Measurements from ENCODE around the gene VASH2. TPM values are rescaled to one million over a fixed set of nuclear protein-coding genes. Genes with fewer than 3 reads are reported as not detected.

The VASH2 gene
- total and polyA plus RNA-seq, 2 of the 8 experiments (the other 6 are each of a cell fraction or from before 2014, with no cell fraction given): 44.0 to 187 TPM

DNA sequence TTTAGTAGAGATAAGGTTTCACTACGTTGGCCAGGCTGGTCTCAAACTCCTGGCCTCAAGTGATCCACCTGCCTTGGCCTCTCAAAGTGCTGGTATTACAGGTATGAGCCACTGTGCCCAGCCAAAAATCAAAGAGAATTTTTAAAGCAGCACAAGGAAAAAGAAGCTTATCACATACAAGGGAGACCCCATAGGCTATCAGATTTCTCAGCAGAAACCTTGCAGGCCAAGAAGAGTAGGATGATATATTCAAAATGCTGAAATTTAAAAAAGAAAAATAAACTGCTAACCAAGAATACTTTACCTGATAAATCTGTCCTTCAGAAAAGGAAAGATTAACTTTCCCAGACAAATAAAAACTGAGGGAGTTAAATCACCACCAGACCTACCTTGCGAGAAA, 49.1 kb upstream of the VASH2 start:
- ChIA-PET CTCF (ENCODE audit: partially characterized antibody) (interaction anchor here (0.6 to 4.3 kb wide), 6 partner anchors 8 to 590 kb away, joined by 3 to 18 read pairs (median 4); no protein-coding TSS in a partner anchor), POLR2A (ENCODE audit: partially characterized antibody) (interaction anchor here (0.6 to 13.4 kb wide), 17 partner anchors 6 to 293 kb away, joined by 3 to 177 read pairs (median 4); partner anchors contain the start of genes ATF3, FLVCR1 and VASH2)
- H2BK5ac ChIP-seq (ENCODE audit: low read depth, low read length): no peak overlapping the region
- FAIRE-seq (no peak), DNase-seq (ENCODE audit: low read depth in 1 of 2, low spot score in 2 of 2) (no peak)
- H3K27ac ChIP-seq (ENCODE audit: low read depth, low read length): no peak overlapping the region
- no peaks in the 10 kb centered on the region for H3K23me2 ChIP-seq (ENCODE audit: low read depth, low read length)
- no peak overlapping the region for H3K9ac ChIP-seq (replicated peaks in 1 of 4; ENCODE audit: extremely low read depth in 1 of 4, low read depth in 3 of 4, low read length in 3 of 4)
- H2BK12ac ChIP-seq (ENCODE audit: low read depth, low read length): no peak overlapping the region
- H2BK20ac ChIP-seq (ENCODE audit: low read length): no peak overlapping the region
- H4K8ac ChIP-seq (ENCODE audit: extremely low read depth, insufficient read depth, low read length): no peak overlapping the region
- no peak overlapping the region for H3K4me3 ChIP-seq (ENCODE audit: extremely low read depth in 1 of 4, insufficient read depth in 2 of 4, low read depth in 3 of 4, low read length in 4 of 4)
- no peak overlapping the region for H4K5ac ChIP-seq (ENCODE audit: insufficient read length, low read depth, low read length)
- no peak overlapping the region for H3K56ac ChIP-seq (replicated peaks; ENCODE audit: insufficient read length, low read depth, low read length)
- no peak overlapping the region for H3K4me2 ChIP-seq (ENCODE audit: insufficient read depth in 1 of 2, low read depth in 2 of 2, low read length in 2 of 2)
- H3K9me3 ChIP-seq (ENCODE audit: insufficient read depth in 2 of 2, low read depth in 1 of 2, low read length in 1 of 2): peaks cover 7 to 26% of the 10 kb centered on the region in 2 experiments; a peak in 3 of 4 replicates
- H3K79me1 ChIP-seq (ENCODE audit: low read depth, low read length): 0 out of 2 replicates have a peak, but pooled peaks cover 4% of the 10 kb centered on the region
- peaks cover 3 to 9% (median 7%) of the 10 kb centered on the region in 4 experiments; a peak in 5 of 7 replicates for H3K4me1 ChIP-seq (replicated peaks in 1 of 4; ENCODE audit: control insufficient read depth in 3 of 4, insufficient read depth in 4 of 4, low read length in 3 of 4)
- no peak overlapping the region for H2AFZ ChIP-seq (ENCODE audit: low read length)
- H2BK120ac ChIP-seq (replicated peaks; ENCODE audit: low read depth, low read length): no peak overlapping the region
- H3K23ac ChIP-seq (ENCODE audit: insufficient read length): no peak overlapping the region
- no peak overlapping the region for H3K18ac ChIP-seq (ENCODE audit: extremely low read depth, low read length)
- H4K91ac ChIP-seq (replicated peaks; ENCODE audit: insufficient read length, low read length): no peak overlapping the region
- H3K4ac ChIP-seq (replicated peaks; ENCODE audit: insufficient read length, low read depth, low read length): no peak overlapping the region
- peaks cover 0 to 79% of the 10 kb centered on the region in 2 experiments for H3K79me2 ChIP-seq (ENCODE audit: control insufficient read depth in 1 of 2, insufficient read depth in 2 of 2, low read length in 2 of 2)
- H3K36me3 ChIP-seq (ENCODE audit: control insufficient read depth in 2 of 4, insufficient read depth in 4 of 4, low read length in 3 of 4): peaks cover 2 to 87% (median 36%) of the 10 kb centered on the region in 4 experiments; a peak in 6 of 8 replicates
- H2AK5ac ChIP-seq (ENCODE audit: low read depth, low read length): no peak overlapping the region
- H4K20me1 ChIP-seq (replicated peaks in 1 of 2; ENCODE audit: control insufficient read depth in 1 of 2, insufficient read depth in 2 of 2, low read length in 2 of 2): no peaks in the 10 kb centered on the region
- no peaks in the 10 kb centered on the region for H3K27me3 ChIP-seq (replicated peaks in 1 of 4; ENCODE audit: control insufficient read depth in 3 of 4, extremely low read depth in 1 of 4, insufficient read depth in 3 of 4, low read length in 3 of 4)
- no peak overlapping the region for H3K14ac ChIP-seq (ENCODE audit: insufficient read length)
- H2BK15ac ChIP-seq (ENCODE audit: low read length): no peak overlapping the region
- WGBS, 2 experiments (ENCODE audit: extremely low coverage in 1 of 2, insufficient coverage in 1 of 2, insufficient read length in 1 of 2, insufficient replicate concordance in 2 of 2, low coverage in 1 of 2, low lambda C conversion rate in 2 of 2, missing lambda C conversion rate in 1 of 2): 92% methylated on average over 1 of the region's 2 CpGs; no CpG with 5 or more reads in 1 of the 2 experiments
- TF ChIP-seq TAF7 (optimal IDR thresholded peaks at IDR 0.05; ENCODE audit: borderline replicate concordance, low read depth, low read length) (no peak), CTBP2 (IDR thresholded peaks at IDR 0.05; ENCODE audit: borderline replicate concordance, insufficient read depth, insufficient read length, low read length) (no peak), CBX5 (IDR thresholded peaks at IDR 0.05; ENCODE audit: low read depth, low read length) (no peak), ASH2L (IDR thresholded peaks at IDR 0.05; ENCODE audit: low read length) (no peak), SUZ12 (IDR thresholded peaks at IDR 0.05; ENCODE audit: low read length) (no peak), BRCA1 (IDR thresholded peaks at IDR 0.05; ENCODE audit: low read depth, low read length) (no peak), HDAC2 (IDR thresholded peaks at IDR 0.05; ENCODE audit: borderline replicate concordance in 1 of 2, low read depth in 2 of 2, low read length in 2 of 2) (no peak), BACH1 (IDR thresholded peaks at IDR 0.05; ENCODE audit: low read length) (no peak), ZNF274 (IDR thresholded peaks at IDR 0.05; ENCODE audit: borderline replicate concordance, extremely low read depth, low read length) (no peak), HDAC6 (IDR thresholded peaks at IDR 0.05; ENCODE audit: low read depth, low read length) (no peak), MAFK (IDR thresholded peaks at IDR 0.05; ENCODE audit: low read depth, low read length) (no peak)
- TF ChIP-seq, protein P1, sequence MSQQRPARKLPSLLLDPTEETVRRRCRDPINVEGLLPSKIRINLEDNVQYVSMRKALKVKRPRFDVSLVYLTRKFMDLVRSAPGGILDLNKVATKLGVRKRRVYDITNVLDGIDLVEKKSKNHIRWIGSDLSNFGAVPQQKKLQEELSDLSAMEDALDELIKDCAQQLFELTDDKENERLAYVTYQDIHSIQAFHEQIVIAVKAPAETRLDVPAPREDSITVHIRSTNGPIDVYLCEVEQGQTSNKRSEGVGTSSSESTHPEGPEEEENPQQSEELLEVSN (IDR thresholded peaks at IDR 0.05): no peak
